ENCODE data around the gene DOK1.

Gene DOK1

DNA sequence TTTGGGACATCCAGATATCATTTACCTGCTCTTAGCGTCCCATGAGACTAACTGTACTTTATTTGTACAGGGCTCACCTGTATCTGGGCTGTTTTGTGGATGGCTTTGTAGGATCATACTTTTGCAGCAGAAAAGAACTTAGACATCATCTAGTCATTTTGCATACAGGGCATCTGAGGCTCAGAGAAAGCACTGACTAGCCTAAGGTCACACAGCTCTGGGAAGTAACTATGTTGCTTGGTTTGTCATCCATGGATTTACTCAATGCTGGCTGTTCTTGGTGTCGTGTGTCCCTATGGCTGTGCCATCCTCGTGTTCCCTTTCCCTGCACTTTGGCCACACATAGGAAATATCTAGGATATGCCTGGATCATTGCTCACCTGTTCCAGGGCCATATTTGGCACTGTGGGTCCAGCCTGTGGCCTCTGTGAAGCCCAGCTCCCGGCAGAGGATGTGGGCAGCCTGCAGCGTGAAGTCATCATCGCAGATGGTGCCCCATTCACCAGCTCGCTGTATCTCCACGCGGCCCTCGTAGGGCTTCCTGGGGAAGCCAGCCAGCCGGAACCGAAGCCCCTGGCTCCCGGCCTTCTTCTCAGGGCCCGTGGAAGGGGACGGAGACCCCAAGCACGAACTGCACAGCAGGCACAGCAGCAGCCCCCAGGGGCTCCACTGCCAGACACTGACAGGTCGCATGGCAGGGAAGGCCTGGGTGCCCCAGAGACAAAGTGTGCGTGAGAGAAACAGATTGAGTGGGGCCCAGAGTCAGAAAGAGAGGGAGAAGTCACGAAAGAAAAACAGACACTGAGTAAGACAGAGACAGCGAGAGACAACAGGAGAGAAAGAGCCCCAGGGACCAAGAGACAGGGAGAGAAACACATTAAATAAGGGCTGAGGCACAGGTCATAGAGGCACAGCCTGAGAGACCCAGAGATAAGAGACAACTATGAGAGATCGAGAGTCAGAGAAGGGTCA is 2.3 kb upstream of the DOK1 start:
- TF ChIP-seq, protein P1, sequence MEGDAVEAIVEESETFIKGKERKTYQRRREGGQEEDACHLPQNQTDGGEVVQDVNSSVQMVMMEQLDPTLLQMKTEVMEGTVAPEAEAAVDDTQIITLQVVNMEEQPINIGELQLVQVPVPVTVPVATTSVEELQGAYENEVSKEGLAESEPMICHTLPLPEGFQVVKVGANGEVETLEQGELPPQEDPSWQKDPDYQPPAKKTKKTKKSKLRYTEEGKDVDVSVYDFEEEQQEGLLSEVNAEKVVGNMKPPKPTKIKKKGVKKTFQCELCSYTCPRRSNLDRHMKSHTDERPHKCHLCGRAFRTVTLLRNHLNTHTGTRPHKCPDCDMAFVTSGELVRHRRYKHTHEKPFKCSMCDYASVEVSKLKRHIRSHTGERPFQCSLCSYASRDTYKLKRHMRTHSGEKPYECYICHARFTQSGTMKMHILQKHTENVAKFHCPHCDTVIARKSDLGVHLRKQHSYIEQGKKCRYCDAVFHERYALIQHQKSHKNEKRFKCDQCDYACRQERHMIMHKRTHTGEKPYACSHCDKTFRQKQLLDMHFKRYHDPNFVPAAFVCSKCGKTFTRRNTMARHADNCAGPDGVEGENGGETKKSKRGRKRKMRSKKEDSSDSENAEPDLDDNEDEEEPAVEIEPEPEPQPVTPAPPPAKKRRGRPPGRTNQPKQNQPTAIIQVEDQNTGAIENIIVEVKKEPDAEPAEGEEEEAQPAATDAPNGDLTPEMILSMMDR (IDR thresholded peaks at IDR 0.05; ENCODE audit: extremely low read depth, missing control alignments): no peak
- DNase-seq (ENCODE audit: low spot score): peak; percentile 52

DNA sequence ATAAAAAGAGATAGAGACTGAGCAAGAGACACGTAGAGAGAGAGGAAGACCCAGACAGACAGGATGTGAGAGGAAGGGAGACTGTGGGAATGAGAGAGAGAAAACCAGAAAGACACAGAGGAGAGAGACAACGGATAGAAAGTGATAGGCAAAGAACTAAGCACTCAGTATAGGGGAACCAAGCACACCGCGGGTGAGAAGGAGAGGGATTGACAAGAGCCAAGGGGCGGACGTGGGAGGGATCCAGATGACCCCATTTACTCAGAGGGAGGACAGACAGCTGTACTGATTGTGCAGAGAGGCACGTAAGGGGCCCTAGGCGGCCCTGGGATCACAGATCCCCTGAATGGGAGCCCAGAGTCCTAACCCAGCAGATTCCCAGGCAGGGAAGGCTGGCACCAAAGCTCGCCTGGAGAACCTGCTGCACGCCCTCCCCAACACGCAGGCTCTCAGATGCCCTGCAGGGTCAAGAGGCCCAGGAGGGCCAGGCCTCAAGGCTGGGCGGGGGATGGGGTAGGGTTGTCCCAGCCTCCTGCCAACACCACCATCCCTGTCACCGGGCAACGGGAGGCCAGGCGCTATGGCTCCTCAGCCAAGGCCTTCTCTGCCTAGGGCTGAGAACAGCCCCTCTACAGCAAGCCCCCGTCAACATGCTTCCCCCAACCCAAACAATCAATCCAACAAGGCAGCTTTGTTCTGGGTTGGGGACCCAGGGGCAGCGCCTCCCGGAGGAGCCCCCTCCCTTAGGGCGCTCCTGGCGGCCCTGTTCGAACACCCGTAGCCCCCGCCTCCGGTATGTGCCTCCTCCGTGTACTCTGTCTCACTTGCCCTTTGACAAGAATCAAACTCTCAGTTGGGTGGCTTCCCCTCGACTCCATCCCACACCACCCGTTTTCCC is 1.4 kb upstream of the DOK1 start:
- TF ChIP-seq, protein P1 (IDR thresholded peaks at IDR 0.05; ENCODE audit: extremely low read depth, missing control alignments): no peak
- peak; percentile 63 for DNase-seq (ENCODE audit: low spot score)

DNA sequence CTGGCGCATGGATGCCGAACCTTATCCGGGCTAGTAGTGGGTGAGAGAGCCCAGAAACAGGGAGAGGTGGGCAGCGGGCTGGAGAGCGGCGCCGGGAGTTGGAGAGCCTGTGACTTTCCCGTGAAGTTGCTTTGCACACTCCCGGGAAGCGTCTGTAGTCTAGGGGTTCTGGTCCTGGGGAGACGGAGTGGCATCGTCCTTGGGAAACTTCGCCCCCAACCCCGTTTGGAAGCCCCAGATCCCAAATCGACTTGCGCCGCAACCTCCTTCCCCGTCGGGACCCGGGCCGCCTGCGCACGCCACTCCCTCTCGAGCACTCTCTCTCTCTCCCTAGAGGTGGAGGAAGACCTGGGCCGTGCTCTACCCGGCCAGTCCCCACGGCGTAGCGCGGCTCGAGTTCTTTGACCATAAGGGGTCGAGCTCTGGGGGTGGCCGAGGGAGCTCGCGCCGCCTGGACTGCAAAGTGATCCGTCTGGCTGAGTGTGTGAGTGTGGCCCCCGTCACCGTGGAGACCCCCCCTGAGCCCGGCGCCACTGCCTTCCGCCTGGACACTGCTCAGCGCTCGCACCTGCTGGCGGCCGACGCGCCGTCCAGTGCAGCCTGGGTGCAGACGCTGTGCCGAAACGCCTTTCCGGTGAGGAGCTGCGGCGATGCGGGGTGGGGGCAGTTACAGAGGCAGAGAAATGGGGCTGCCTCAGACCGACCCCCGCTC is 456 bp downstream of the DOK1 start:
- TF ChIP-seq, protein P1 (IDR thresholded peaks at IDR 0.05; ENCODE audit: extremely low read depth, missing control alignments): no peak

DNA sequence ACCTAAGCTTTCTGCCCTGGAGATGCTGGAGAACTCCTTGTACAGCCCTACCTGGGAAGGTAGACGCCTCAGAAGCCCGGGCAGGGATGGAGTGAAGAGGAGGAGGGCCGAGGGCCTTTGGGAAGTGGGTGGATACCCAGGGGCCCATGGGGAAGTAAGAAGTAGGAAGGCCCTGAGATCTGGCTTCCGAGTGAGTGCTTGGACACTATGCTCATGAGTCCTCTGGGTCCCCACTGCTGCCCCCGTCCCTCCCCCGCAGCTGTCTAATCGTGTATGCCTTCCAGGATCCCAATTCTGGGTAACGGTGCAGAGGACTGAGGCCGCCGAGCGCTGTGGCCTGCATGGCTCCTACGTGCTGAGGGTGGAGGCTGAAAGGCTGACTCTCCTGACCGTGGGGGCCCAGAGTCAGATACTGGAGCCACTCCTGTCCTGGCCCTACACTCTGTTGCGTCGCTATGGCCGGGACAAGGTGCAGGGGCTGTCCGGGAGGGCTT is 1.1 kb downstream of the DOK1 start:
- DNase-seq (ENCODE audit: low spot score): no peak
- TF ChIP-seq, protein P1 (IDR thresholded peaks at IDR 0.05; ENCODE audit: extremely low read depth, missing control alignments): no peak

More for the DNA sequence above, 456 bp downstream of the DOK1 start:
- peak; percentile 77 for DNase-seq (ENCODE audit: low spot score)

DNA sequence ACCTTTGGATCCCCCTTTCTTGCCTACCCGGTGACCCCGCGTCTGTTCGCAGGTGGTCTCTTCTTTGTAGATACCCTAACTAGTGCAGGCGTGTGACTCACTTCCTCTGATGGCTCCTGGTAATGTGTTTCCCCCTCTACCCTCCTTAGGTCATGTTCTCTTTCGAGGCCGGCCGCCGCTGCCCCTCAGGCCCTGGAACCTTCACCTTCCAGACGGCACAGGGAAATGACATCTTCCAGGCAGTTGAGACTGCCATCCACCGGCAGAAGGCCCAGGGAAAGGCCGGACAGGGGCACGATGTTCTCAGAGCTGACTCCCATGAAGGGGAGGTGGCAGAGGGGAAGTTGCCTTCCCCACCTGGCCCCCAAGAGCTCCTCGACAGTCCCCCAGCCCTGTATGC is 1.6 kb downstream of the DOK1 start:
- no peak for DNase-seq (ENCODE audit: low spot score)
- TF ChIP-seq, protein P1 (IDR thresholded peaks at IDR 0.05; ENCODE audit: extremely low read depth, missing control alignments): no peak

DNA sequence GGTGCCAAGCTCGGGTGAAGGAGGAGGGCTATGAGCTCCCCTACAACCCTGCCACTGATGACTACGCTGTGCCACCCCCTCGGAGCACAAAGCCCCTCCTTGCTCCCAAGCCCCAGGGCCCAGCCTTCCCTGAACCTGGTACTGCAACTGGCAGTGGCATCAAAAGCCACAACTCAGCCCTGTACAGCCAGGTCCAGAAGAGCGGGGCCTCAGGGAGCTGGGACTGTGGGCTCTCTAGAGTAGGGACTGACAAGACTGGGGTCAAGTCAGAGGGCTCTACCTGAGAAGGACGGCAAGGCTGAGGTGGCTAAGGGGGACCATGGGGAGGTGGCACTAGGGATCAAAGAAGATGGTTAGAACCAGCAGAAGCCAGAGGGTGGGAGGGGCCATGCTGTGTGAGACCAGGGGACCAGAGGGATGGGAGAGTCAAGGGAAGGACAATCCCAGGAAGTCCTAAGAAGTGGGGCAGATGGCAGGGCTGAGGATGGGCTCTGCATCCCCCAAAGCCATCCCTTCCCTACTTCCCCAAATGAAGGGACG is 2.4 kb downstream of the DOK1 start:
- no peak for DNase-seq (ENCODE audit: low spot score)
- TF ChIP-seq, protein P1 (IDR thresholded peaks at IDR 0.05; ENCODE audit: extremely low read depth, missing control alignments): no peak
